Spleen (tissue), 13 donors: ENCODE results near the gene ISCA1. TPM values are rescaled to one million over a fixed set of nuclear protein-coding genes. Genes with fewer than 3 reads are reported as not detected.

Source experiments
- DNase-seq: peaks from one replicate; pipeline ENCODE4 v3.0.0-alpha.2; 2020
- H3K27ac ChIP-seq, 8 donors: fragments of 200-600 bp; sonication (generic) in 7 of 8; 1 replicate in 4 of 8; 2 replicates in 4 of 8; pipeline versions ENCODE4 v1.5.0 to v1.8.0; 2016 to 2021; ENCODE audit warnings: inconsistent platforms in 4 of 8, mild to moderate bottlenecking in 4 of 8, moderate library complexity in 1 of 8
- H3K27me3 ChIP-seq, 7 donors: fragments of 200-600 bp; sonication (generic) in 6 of 7; replicated peaks in 1 of 7; 1 replicate in 4 of 7; 2 replicates in 3 of 7; pipeline versions ENCODE4 v1.5.0 to v1.8.0; 2016 to 2021; ENCODE audit warnings: inconsistent platforms in 3 of 7, mild to moderate bottlenecking in 1 of 7
- H3K36me3 ChIP-seq, 6 donors: fragments of 200-600 bp; sonication (generic) in 5 of 6; 1 replicate in 4 of 6; 2 replicates in 2 of 6; pipeline versions ENCODE4 v1.5.0 to v1.8.0; 2016 to 2021; ENCODE audit warnings: inconsistent platforms in 2 of 6
- H3K4me1 ChIP-seq, 6 donors: fragments of 200-600 bp; sonication (generic) in 5 of 6; 1 replicate in 3 of 6; 2 replicates in 3 of 6; pipeline versions ENCODE4 v1.5.0 to v1.8.0; 2016 to 2021; ENCODE audit warnings: inconsistent platforms in 3 of 6
- H3K4me3 ChIP-seq, 8 donors: fragments of 200-600 bp; sonication (generic) in 7 of 8; 1 replicate in 4 of 8; 2 replicates in 4 of 8; pipeline versions ENCODE4 v1.5.0 to v1.8.0; 2016 to 2021; ENCODE audit warnings: inconsistent platforms in 4 of 8, mild to moderate bottlenecking in 4 of 8, moderate library complexity in 2 of 8
- H3K9me3 ChIP-seq, 8 donors: fragments of 200-600 bp; sonication (generic) in 7 of 8; 1 replicate in 4 of 8; 2 replicates in 4 of 8; pipeline versions ENCODE4 v1.5.0 to v1.8.0; 2016 to 2021; ENCODE audit warnings: inconsistent platforms in 4 of 8
- POLR2A ChIP-seq, 3 donors: fragments of 450-650 bp; IDR thresholded peaks; one replicate each; pipeline ENCODE4 v1.5.1; 2017; ENCODE audit warnings: antibody characterized with exemption in 3 of 3, mild to moderate bottlenecking in 1 of 3
- POLR2AphosphoS5 ChIP-seq, 3 donors: sonication (generic); formaldehyde crosslinking; IDR thresholded peaks; one replicate each; pipeline ENCODE4 v1.5.1; 2017; ENCODE audit warnings: antibody characterized with exemption in 3 of 3
- WGBS, 5 donors: extraction: QIAGEN DNeasy Blood & Tissue Kit in 3 of 5; methylation state at CpG; one replicate each; pipeline versions ENCODE4 v1.1.5 to v1.1.7; 2013 to 2018; 5-methylcytosine and 5-hydroxymethylcytosine counted together
- intact Hi-C: fragments of 100-400 bp; cut with DNase I; formaldehyde crosslinking; loops from one replicate; pipeline ENCODE4 v1.15.0; 2023; ENCODE audit warnings: low total_unique reads
- long read RNA-seq, 2 donors: transcript quantifications; one replicate each; lab custom pipeline, GENCODE V29; 2026
- polyA plus RNA-seq, 3 donors: library from polyadenylated mRNA; stranded (reverse); fragments of 200-250 nt; gene quantifications; one replicate each; pipeline ENCODE4 v1.2.1, GENCODE V29; 2013
- total RNA-seq, 7 donors: library from RNA; depleted of rRNA in 3 of 7; stranded (reverse); fragments of >200 nt in 3 of 7; fragmentation: NEBNext Ultra II Directional in 4 of 7; extraction: Animal tissue kit (Norgen Biotek cat#: 25700) in 4 of 7; gene quantifications; one replicate each; pipeline versions ENCODE4 v1.1.0 to v1.2.1, GENCODE V29; 2016 to 2021
- TF ChIP-seq, protein P1 (sequence below), 11 experiments: fragments of 200-600 bp in 7 of 11; fragments of 450-650 bp in 4 of 11; sonication (generic) in 4 of 11; IDR thresholded peaks in 8 of 11; conservative IDR thresholded peaks in 3 of 11; 1 replicate in 7 of 11; 2 replicates in 4 of 11; pipeline versions ENCODE4 v1.4.0 to v1.8.0; 2016 to 2021; ENCODE audit warnings: antibody characterized with exemption in 11 of 11, inconsistent platforms in 4 of 11, mild to moderate bottlenecking in 1 of 11
- donor health status: healthy with polysubstance abuse.
- donor health status: DM: no; HTN: no; CAD: no; lungs with moderate emphysema.
- donor health status: DM: no; HTN: no; CAD: no.
- donor health status: Bipolar disorder and iron deficiency.
- donor health status: healthy.
- donor health status: DM: no; HTN: no; CAD: no.
- donor health status: DM: yes; HTN: yes; CAD: no.

The ISCA1 gene
- total RNA-seq (10 to 100 TPM; 19.1 to 35.5 (median 28.9) TPM), polyA plus RNA-seq (10 to 100 TPM; 15.3 to 27.1 (median 20.8) TPM)
- long read RNA-seq, donor 1, transcript ISCA1-203 (4 exons, 1,958 nt): major isoform, 18 of 18 reads
- long read RNA-seq, donor 1, partial matches to known transcripts: 0 of 18 reads
- long read RNA-seq, donor 1, other reads (novel, unspliced or antisense): 0 of 18 reads
- long read RNA-seq, donor 2, transcript ISCA1-203 (4 exons, 1,958 nt): major isoform, 19 of 19 reads
- long read RNA-seq, donor 2, partial matches to known transcripts: 0 of 19 reads
- long read RNA-seq, donor 2, other reads (novel, unspliced or antisense): 0 of 19 reads

DNA sequence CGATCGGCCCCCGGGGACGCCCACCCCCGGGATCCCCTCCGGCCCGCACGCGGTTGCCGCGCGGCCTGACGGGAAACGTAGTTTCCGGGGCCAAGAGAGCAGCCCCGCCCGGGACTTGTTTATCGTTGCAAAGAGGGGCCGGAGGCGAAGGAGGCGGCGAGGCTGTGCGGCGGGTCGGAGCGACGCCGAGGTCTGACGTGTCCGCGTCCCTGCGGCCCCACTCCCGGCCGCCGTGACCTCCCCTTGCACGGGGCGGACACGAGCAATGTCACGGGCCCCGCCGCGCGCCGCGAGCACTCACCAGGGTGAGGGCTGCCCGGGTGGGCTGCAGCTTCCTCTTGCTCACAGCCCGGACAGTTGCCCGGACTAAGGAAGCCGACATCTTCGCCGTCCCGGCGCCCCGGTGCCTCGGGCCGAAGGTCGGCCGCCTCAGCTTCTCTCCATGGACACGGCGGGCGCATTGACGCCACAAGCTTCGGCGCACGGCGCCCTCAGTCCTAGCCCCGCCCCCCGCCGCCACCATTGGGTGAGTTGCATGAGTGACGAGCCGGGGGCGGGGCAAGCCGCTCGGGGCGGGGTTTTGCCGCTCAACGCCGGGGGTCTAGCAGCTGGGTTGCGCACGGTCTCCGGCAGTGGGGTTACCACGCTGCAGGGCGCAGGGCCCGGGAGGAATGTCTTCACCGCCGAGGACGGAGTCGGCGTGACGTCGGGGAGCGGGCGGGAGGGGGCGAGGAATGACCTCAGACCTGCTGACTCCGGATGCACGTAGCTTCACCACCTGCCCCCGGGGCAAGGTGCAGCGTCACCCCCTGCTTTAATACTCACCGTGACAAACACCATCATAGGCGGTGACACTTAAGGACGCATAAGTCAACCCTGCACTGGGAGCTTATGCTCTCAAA lies at the start of gene ISCA1:
Gene ISCA1, minus strand, starts transcription at position 462 of the 902 bp plus-strand sequence. Its CDS starts 80 bp downstream, at position 382.
- TF ChIP-seq POLR2A (IDR thresholded peaks at IDR 0.05) (peak in 2 of 3 donors; percentile 67 to 83), POLR2AphosphoS5 (IDR thresholded peaks at IDR 0.05) (peak; percentile 95 to 99 (median 96))
- TF ChIP-seq, protein P1, sequence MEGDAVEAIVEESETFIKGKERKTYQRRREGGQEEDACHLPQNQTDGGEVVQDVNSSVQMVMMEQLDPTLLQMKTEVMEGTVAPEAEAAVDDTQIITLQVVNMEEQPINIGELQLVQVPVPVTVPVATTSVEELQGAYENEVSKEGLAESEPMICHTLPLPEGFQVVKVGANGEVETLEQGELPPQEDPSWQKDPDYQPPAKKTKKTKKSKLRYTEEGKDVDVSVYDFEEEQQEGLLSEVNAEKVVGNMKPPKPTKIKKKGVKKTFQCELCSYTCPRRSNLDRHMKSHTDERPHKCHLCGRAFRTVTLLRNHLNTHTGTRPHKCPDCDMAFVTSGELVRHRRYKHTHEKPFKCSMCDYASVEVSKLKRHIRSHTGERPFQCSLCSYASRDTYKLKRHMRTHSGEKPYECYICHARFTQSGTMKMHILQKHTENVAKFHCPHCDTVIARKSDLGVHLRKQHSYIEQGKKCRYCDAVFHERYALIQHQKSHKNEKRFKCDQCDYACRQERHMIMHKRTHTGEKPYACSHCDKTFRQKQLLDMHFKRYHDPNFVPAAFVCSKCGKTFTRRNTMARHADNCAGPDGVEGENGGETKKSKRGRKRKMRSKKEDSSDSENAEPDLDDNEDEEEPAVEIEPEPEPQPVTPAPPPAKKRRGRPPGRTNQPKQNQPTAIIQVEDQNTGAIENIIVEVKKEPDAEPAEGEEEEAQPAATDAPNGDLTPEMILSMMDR (IDR thresholded peaks at IDR 0.05 in 8 of 11, conservative IDR thresholded peaks at IDR 0.05 in 3 of 11): peak in 1 of 11 experiments; percentile 26
- Histone ChIP-seq H3K27me3 (no peaks in the 10 kb centered on the region), H3K36me3 (peaks cover 0 to 22% (median 2%) of the 10 kb centered on the region in 6 donors), H3K9me3 (no peaks in the 10 kb centered on the region), H3K27ac (peak within 1 kb of the TSS; percentile 97 to 99 (median 98)), H3K4me1 (peaks cover 20 to 73% (median 41%) of the 10 kb centered on the region in 6 donors), H3K4me3 (peak within 1 kb of the TSS; percentile 78 to 97 (median 91))
- peak; percentile 99 for DNase-seq
- intact Hi-C loops: no loop called here
- 0 to 1% (median 0%) methylated on average over 69 to 101 of the region's 101 CpGs for WGBS, 5 donors

- Histone ChIP-seq H3K4me1 (peaks cover 0 to 17% (median 0%) of the 10 kb centered on the region in 6 donors), H3K36me3 (peaks cover 2 to 100% (median 68%) of the 10 kb centered on the region in 6 donors), H3K27ac (no peak overlapping the region), H3K9me3 (no peaks in the 10 kb centered on the region), H3K27me3 (no peaks in the 10 kb centered on the region), H3K4me3 (no peak overlapping the region)
- 89 to 93% (median 91%) methylated on average over 5 of the region's 5 CpGs for WGBS, 5 donors
- TF ChIP-seq, protein P1 (IDR thresholded peaks at IDR 0.05 in 8 of 11, conservative IDR thresholded peaks at IDR 0.05 in 3 of 11): no peak
- TF ChIP-seq POLR2A (IDR thresholded peaks at IDR 0.05) (no peak), POLR2AphosphoS5 (IDR thresholded peaks at IDR 0.05) (no peak)
- intact Hi-C loops: no loop called here
- no peak for DNase-seq
These were observed 47.8 kb upstream of the ISCA1 start for GRCh38 chr9:86330186-86330585.

DNA sequence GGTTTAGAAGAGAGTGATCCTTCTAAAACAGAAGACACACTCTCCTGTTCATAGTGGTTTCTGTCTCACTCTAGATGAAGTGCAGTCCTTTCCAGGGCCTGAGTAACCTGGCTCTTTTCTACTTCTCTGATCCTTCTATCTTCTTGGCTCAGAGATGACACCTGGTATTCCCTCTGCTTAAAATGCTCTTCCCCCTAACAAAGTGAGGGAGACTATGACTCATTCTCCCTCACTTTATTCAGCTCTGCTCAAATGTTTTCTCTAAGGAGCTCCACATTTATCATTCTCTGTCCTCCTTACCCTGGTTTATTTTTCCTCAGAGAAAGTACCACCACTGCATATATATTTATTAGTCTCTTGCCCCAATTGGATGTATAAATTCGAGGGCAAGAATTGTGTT lies 47.3 kb upstream of the ISCA1 start:
- peaks cover 2 to 100% (median 68%) of the 10 kb centered on the region in 6 donors for H3K36me3 ChIP-seq
- DNase-seq: no peak
- no peaks in the 10 kb centered on the region for H3K27me3 ChIP-seq
- H3K27ac ChIP-seq: no peak overlapping the region
- 89 to 94% (median 92%) methylated on average over 1 of the region's 1 CpG for WGBS, 5 donors
- H3K4me1 ChIP-seq: peaks cover 0 to 12% (median 0%) of the 10 kb centered on the region in 6 donors
- intact Hi-C loops: no loop called here
- H3K9me3 ChIP-seq: no peaks in the 10 kb centered on the region
- TF ChIP-seq POLR2AphosphoS5 (IDR thresholded peaks at IDR 0.05) (no peak), POLR2A (IDR thresholded peaks at IDR 0.05) (no peak)
- TF ChIP-seq, protein P1 (IDR thresholded peaks at IDR 0.05 in 8 of 11, conservative IDR thresholded peaks at IDR 0.05 in 3 of 11): no peak
- no peak overlapping the region for H3K4me3 ChIP-seq
